PFSK-1 (cell line): ENCODE results near the gene ORM1. TPM values are rescaled to one million over a fixed set of nuclear protein-coding genes. Genes with fewer than 3 reads are reported as not detected.
"Not testable (repeated sequence)": the region's sequence is repeated elsewhere in the genome, so short reads cannot be mapped to it uniquely, and the experiment has no call there.

Experiments
- FOXP2 ChIP-seq: optimal IDR thresholded peaks from 2 replicates; pipeline ENCODE3; 2011; ENCODE audit warnings: borderline replicate concordance, control low read depth, inconsistent platforms; ENCODE audit not compliant: insufficient read depth; ENCODE audit errors: extremely low read length, extremely low read depth
- POLR2AphosphoS5 ChIP-seq: IDR thresholded peaks from 2 replicates; pipeline ENCODE4 v1.6.1; 2012; ENCODE audit warnings: low read depth, mild to moderate bottlenecking, control low read depth, low read length, moderate library complexity
- SIN3A ChIP-seq: IDR thresholded peaks from 2 replicates; pipeline ENCODE4 v1.6.1; 2012; ENCODE audit warnings: mild to moderate bottlenecking, low read length, moderate library complexity, borderline replicate concordance; ENCODE audit not compliant: insufficient read depth
- TAF1 ChIP-seq: IDR thresholded peaks from 2 replicates; pipeline ENCODE4 v1.6.1; 2012; ENCODE audit warnings: low read length, control low read depth, borderline replicate concordance; ENCODE audit not compliant: insufficient read depth
- polyA plus RNA-seq: library from polyadenylated mRNA; unstranded; fragments of >200 nt; gene quantifications from one replicate; pipeline ENCODE4 v1.2.1, GENCODE V29; 2012; ENCODE audit warnings: low read depth, missing spikeins; ENCODE audit not compliant: insufficient read length
- TF ChIP-seq, protein P1 (sequence below), 2 experiments: IDR thresholded peaks; 2 replicates each; pipeline versions ENCODE4 v1.6.1 to v1.8.0; 2011 to 2012; ENCODE audit warnings: low read depth in 2 of 2, low read length in 2 of 2, control low read depth in 1 of 2, inconsistent platforms in 1 of 2, mild to moderate bottlenecking in 1 of 2, moderate library complexity in 1 of 2; ENCODE audit not compliant: insufficient read depth in 1 of 2

ORM1 gene
- polyA plus RNA-seq, result not detected

DNA sequence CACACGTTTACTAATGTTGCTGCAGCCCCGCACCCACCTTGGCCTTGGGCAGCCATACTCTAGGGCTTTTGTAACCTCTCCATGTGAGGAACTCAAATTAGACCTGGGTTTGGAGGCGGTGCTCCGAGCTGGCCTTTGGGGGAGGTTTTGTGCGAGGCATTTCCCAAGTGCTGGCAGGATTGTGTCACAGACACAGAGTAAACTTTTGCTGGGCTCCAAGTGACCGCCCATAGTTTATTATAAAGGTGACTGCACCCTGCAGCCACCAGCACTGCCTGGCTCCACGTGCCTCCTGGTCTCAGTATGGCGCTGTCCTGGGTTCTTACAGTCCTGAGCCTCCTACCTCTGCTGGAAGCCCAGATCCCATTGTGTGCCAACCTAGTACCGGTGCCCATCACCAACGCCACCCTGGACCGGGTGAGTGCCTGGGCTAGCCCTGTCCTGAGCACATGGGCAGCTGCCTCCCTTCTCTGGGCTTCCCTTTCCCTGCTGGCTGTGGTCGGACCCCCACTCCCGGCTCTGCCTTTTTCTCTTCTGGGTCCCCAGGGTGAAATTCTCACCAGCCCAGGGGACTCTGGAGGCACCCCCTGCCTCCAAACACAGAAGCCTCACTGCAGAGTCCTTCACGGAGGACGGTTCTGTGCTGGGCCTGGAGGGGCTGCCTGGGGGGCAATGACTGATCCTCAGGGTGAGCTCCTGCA is at the start of gene ORM1:
Gene ORM1, plus strand, starts transcription at position 268 of the 701 bp plus-strand sequence. Its CDS starts 36 bp downstream, at position 304.
- not testable (repeated sequence) for TF ChIP-seq SIN3A, POLR2AphosphoS5, FOXP2

- TF ChIP-seq SIN3A (no peak), FOXP2 (no peak), POLR2AphosphoS5 (no peak), TAF1 (no peak)
- TF ChIP-seq, protein P1, sequence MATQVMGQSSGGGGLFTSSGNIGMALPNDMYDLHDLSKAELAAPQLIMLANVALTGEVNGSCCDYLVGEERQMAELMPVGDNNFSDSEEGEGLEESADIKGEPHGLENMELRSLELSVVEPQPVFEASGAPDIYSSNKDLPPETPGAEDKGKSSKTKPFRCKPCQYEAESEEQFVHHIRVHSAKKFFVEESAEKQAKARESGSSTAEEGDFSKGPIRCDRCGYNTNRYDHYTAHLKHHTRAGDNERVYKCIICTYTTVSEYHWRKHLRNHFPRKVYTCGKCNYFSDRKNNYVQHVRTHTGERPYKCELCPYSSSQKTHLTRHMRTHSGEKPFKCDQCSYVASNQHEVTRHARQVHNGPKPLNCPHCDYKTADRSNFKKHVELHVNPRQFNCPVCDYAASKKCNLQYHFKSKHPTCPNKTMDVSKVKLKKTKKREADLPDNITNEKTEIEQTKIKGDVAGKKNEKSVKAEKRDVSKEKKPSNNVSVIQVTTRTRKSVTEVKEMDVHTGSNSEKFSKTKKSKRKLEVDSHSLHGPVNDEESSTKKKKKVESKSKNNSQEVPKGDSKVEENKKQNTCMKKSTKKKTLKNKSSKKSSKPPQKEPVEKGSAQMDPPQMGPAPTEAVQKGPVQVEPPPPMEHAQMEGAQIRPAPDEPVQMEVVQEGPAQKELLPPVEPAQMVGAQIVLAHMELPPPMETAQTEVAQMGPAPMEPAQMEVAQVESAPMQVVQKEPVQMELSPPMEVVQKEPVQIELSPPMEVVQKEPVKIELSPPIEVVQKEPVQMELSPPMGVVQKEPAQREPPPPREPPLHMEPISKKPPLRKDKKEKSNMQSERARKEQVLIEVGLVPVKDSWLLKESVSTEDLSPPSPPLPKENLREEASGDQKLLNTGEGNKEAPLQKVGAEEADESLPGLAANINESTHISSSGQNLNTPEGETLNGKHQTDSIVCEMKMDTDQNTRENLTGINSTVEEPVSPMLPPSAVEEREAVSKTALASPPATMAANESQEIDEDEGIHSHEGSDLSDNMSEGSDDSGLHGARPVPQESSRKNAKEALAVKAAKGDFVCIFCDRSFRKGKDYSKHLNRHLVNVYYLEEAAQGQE (IDR thresholded peaks at IDR 0.05; ENCODE audit: insufficient read depth in 1 of 2, low read depth in 2 of 2, low read length in 2 of 2), result no peak
Observed at GRCh38 chr9:114273461-114273881, 49.4 kb upstream of the ORM1 start.

DNA sequence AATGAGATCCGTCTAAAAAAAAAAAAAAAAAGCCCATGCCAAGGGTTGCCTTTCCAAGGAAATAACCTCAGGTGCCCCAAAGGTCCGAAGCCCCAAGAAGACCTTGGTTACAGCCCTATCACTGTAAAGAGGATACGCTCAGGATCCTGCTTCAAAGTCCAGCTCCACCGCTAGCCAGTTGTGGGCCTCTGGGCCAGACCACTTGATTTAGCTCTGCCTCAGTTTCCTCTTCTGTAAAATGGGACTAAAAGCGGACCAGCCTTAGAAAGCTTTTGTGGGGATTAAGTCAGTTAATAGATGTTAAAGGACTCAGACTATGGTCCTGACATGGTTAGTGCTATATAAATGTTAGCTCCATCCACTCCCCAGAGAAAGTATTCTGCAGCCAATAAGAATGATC is 48.7 kb upstream of the ORM1 start:
- no peak for TF ChIP-seq POLR2AphosphoS5
- TF ChIP-seq TAF1, result no peak
- TF ChIP-seq FOXP2, result no peak
- TF ChIP-seq, protein P1 (IDR thresholded peaks at IDR 0.05; ENCODE audit: insufficient read depth in 1 of 2, low read depth in 2 of 2, low read length in 2 of 2), result no peak
- no peak for TF ChIP-seq SIN3A

- TF ChIP-seq FOXP2 (no peak), SIN3A (no peak), TAF1 (no peak), POLR2AphosphoS5 (no peak)
- TF ChIP-seq, protein P1 (IDR thresholded peaks at IDR 0.05; ENCODE audit: insufficient read depth in 1 of 2, low read depth in 2 of 2, low read length in 2 of 2), result no peak
Observed at GRCh38 chr9:114275246-114276004, 47.5 kb upstream of the ORM1 start.

- TF ChIP-seq FOXP2, result no peak
- no peak for TF ChIP-seq SIN3A
- no peak for TF ChIP-seq TAF1
- no peak for TF ChIP-seq POLR2AphosphoS5
- TF ChIP-seq, protein P1 (IDR thresholded peaks at IDR 0.05; ENCODE audit: insufficient read depth in 1 of 2, low read depth in 2 of 2, low read length in 2 of 2), result no peak
Observed at GRCh38 chr9:114276908-114277821, 45.7 kb upstream of the ORM1 start.
